Ishikawa (cell line): ENCODE results near the gene CFAP46.

Source experiments
- CEBPB ChIP-seq: IDR thresholded peaks from 2 replicates; pipeline ENCODE4 v1.6.1; 2012
- CREB1 ChIP-seq: IDR thresholded peaks from 2 replicates; pipeline ENCODE4 v1.6.1; 2012; ENCODE audit warnings: low read depth
- EP300 ChIP-seq: IDR thresholded peaks from 2 replicates; pipeline ENCODE4 v1.6.1; 2012; ENCODE audit warnings: borderline replicate concordance
- FOXM1 ChIP-seq: IDR thresholded peaks from 2 replicates; pipeline ENCODE4 v1.6.1; 2012; ENCODE audit warnings: low read depth, borderline replicate concordance
- MAX ChIP-seq: IDR thresholded peaks from 2 replicates; pipeline ENCODE4 v1.6.1; 2012
- NFIC ChIP-seq: IDR thresholded peaks from 2 replicates; pipeline ENCODE4 v1.6.1; 2012
- RAD21 ChIP-seq: IDR thresholded peaks from 2 replicates; pipeline ENCODE4 v1.6.1; 2012; ENCODE audit warnings: low read depth
- REST ChIP-seq: IDR thresholded peaks from 2 replicates; pipeline ENCODE4 v1.6.1; 2012; ENCODE audit warnings: low read depth, mild to moderate bottlenecking
- TAF1 ChIP-seq: IDR thresholded peaks from 2 replicates; pipeline ENCODE4 v1.6.1; 2012; ENCODE audit warnings: low read depth, mild to moderate bottlenecking
- TEAD4 ChIP-seq: IDR thresholded peaks from 2 replicates; pipeline ENCODE4 v1.6.1; 2012
- USF1 ChIP-seq: IDR thresholded peaks from 2 replicates; pipeline ENCODE4 v1.6.1; 2012
- YY1 ChIP-seq: IDR thresholded peaks from 2 replicates; pipeline ENCODE4 v1.6.1; 2012; ENCODE audit warnings: low read depth
- ZBTB7A ChIP-seq: IDR thresholded peaks from 2 replicates; pipeline ENCODE4 v1.6.1; 2012; ENCODE audit warnings: low read depth

GRCh38 chr10:132866601-132867381 lies 75.6 kb downstream of the CFAP46 start:
- no peak for TF ChIP-seq TAF1
- TF ChIP-seq REST: no peak
- TF ChIP-seq MAX: no peak
- no peak for TF ChIP-seq USF1
- no peak for TF ChIP-seq FOXM1
- no peak for TF ChIP-seq TEAD4
- TF ChIP-seq CREB1: no peak
- no peak for TF ChIP-seq NFIC
- no peak for TF ChIP-seq EP300
- TF ChIP-seq ZBTB7A: no peak
- no peak for TF ChIP-seq RAD21
- no peak for TF ChIP-seq YY1
- TF ChIP-seq CEBPB: no peak
